ENCODE measurements around the gene TC2N. TPM values are rescaled to one million over a fixed set of nuclear protein-coding genes. Genes with fewer than 3 reads are reported as not detected.

Gene TC2N
- total and polyA plus RNA-seq, 9 of the 15 experiments (the other 6 are each of a cell fraction or from before 2014, with no cell fraction given): 2.0 to 12.5 (median 7.3) TPM

- H2AFZ ChIP-seq (ENCODE audit: low read depth, low read length): no peak overlapping the region
- WGBS (ENCODE audit: insufficient coverage, low coverage, missing lambda C conversion rate): 29% methylated on average over 2 of the region's 2 CpGs
- H3K9ac ChIP-seq (ENCODE audit: insufficient read depth in 1 of 2, low read depth in 2 of 2, low read length in 2 of 2): no peak overlapping the region
- FAIRE-seq (no peak), ATAC-seq (no peak), DNase-seq (ENCODE audit: extremely low read depth in 1 of 4, low spot score in 3 of 4) (no peak)
- H3K79me2 ChIP-seq (ENCODE audit: control insufficient read depth, insufficient read depth, low read length): no peaks in the 10 kb centered on the region
- intact Hi-C loops (cut with micrococcal nuclease) (no loop called here), in situ Hi-C loops (cut with MboI) (no loop called here)
- TF ChIP-seq ZBTB11 (CRISPR knock-in tag; IDR thresholded peaks at IDR 0.05) (no peak), HSF4 (CRISPR knock-in tag; IDR thresholded peaks at IDR 0.05; ENCODE audit: borderline replicate concordance) (no peak), ARID4B (CRISPR knock-in tag; IDR thresholded peaks at IDR 0.05) (no peak), PHB2 (IDR thresholded peaks at IDR 0.05; ENCODE audit: low read depth) (no peak), THAP12 (CRISPR knock-in tag; IDR thresholded peaks at IDR 0.05) (no peak), ZC3H8 (IDR thresholded peaks at IDR 0.05) (no peak)
- H3K9me1 ChIP-seq (ENCODE audit: control insufficient read depth, insufficient read depth, low read length): no peaks in the 10 kb centered on the region
- H3K27ac ChIP-seq (ENCODE audit: extremely low read depth, low read depth, low read length): no peak overlapping the region
- H3K9me3 ChIP-seq (replicated peaks; ENCODE audit: control insufficient read depth, insufficient read depth, low read depth, low read length): no peaks in the 10 kb centered on the region
- no peaks in the 10 kb centered on the region for H3K36me3 ChIP-seq (ENCODE audit: control insufficient read depth, insufficient read depth, low read length)
- ChIA-PET CTCF (ENCODE audit: low intra/inter-chr PET ratio) (no interaction called here), POLR2A (no interaction called here)
- no peaks in the 10 kb centered on the region for H4K20me1 ChIP-seq (replicated peaks; ENCODE audit: control insufficient read depth, insufficient read depth, low read length)
- no peak overlapping the region for H3K4me2 ChIP-seq (ENCODE audit: insufficient read depth, low read length)
- no peaks in the 10 kb centered on the region for H3K4me1 ChIP-seq (replicated peaks in 1 of 2; ENCODE audit: control insufficient read depth in 2 of 2, insufficient read depth in 2 of 2, low read length in 2 of 2)
- H3K4me3 ChIP-seq: no peak overlapping the region
- BruUV-seq (replicated peaks): no TSS peak
- H3K27me3 ChIP-seq (ENCODE audit: control insufficient read depth in 2 of 2, insufficient read depth in 2 of 2, low read length in 2 of 2): no peaks in the 10 kb centered on the region
Observed at GRCh38 chr14:91810699-91811098, 56.6 kb downstream of the TC2N start.
